ENCODE results near the gene POU6F2.

- TF ChIP-seq POLR2A (IDR thresholded peaks at IDR 0.05) (no peak), EP300 (IDR thresholded peaks at IDR 0.05; ENCODE audit: low read depth) (no peak), POLR2AphosphoS5 (IDR thresholded peaks at IDR 0.05) (no peak)
- TF ChIP-seq, protein P1, sequence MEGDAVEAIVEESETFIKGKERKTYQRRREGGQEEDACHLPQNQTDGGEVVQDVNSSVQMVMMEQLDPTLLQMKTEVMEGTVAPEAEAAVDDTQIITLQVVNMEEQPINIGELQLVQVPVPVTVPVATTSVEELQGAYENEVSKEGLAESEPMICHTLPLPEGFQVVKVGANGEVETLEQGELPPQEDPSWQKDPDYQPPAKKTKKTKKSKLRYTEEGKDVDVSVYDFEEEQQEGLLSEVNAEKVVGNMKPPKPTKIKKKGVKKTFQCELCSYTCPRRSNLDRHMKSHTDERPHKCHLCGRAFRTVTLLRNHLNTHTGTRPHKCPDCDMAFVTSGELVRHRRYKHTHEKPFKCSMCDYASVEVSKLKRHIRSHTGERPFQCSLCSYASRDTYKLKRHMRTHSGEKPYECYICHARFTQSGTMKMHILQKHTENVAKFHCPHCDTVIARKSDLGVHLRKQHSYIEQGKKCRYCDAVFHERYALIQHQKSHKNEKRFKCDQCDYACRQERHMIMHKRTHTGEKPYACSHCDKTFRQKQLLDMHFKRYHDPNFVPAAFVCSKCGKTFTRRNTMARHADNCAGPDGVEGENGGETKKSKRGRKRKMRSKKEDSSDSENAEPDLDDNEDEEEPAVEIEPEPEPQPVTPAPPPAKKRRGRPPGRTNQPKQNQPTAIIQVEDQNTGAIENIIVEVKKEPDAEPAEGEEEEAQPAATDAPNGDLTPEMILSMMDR (IDR thresholded peaks at IDR 0.05) = no peak
These were observed 439.9 kb downstream of the POU6F2 start for GRCh38 chr7:39417642-39418041.

Data from transverse colon (tissue), 4 donors.